ENCODE measurements around the gene SLC6A17. TPM values are rescaled to one million over a fixed set of nuclear protein-coding genes. Genes with fewer than 3 reads are reported as not detected.

The SLC6A17 gene
- total and polyA plus RNA-seq, 2 donors (not counting 3 experiments of a cell fraction or from before 2014, with no cell fraction given) = 0.03 TPM; not detected in 1

DNA sequence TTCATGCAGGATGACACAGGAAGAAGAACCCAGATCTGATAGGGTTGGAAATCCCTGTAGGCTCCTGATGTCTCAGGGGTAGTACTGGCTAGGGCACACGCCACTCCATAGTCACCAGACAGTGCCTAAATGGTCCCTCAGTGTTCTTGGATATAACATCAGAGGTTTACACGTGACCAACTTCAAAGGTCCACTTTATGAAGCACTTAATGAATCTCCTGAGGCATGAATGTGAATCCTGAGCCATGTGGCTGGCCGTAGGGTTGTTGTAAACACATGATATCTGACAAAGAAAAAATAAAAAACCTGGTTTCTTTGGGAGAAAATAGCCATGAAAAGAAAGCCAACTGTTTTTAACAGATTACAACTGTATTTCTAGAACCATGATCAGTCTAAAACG is 27.5 kb downstream of the SLC6A17 start:
- no peak overlapping the region for H2AFZ ChIP-seq (ENCODE audit: low read depth, low read length)
- no peak for DNase-seq (ENCODE audit: low read depth, low spot score)
- no peak for FAIRE-seq
- no peaks in the 10 kb centered on the region for H3K9me3 ChIP-seq (replicated peaks; ENCODE audit: control insufficient read depth, insufficient read depth, low read length)
- POLR2A ChIA-PET = no interaction called here
- BruUV-seq (replicated peaks) = no TSS peak
- no peaks in the 10 kb centered on the region for H3K36me3 ChIP-seq (ENCODE audit: control insufficient read depth in 2 of 2, extremely low read depth in 1 of 2, insufficient read depth in 2 of 2, low read length in 2 of 2)
- no peak overlapping the region for H3K9ac ChIP-seq (replicated peaks; ENCODE audit: extremely low read depth, insufficient read depth, low read length)
- peaks cover 2 to 3% of the 10 kb centered on the region in 2 experiments for H3K27me3 ChIP-seq (ENCODE audit: control insufficient read depth in 2 of 2, insufficient read depth in 2 of 2, low read length in 2 of 2)
- H4K20me1 ChIP-seq (replicated peaks; ENCODE audit: control insufficient read depth, extremely low read depth, insufficient read depth, low read length) = no peaks in the 10 kb centered on the region
- H3K4me3 ChIP-seq (replicated peaks in 1 of 3; ENCODE audit: insufficient read depth in 1 of 3, low read depth in 1 of 3, low read length in 3 of 3) = no peak overlapping the region
- TF ChIP-seq FOS (IDR thresholded peaks at IDR 0.05; ENCODE audit: borderline replicate concordance, insufficient read depth, low read length) (no peak), MYC (IDR thresholded peaks at IDR 0.05; ENCODE audit: low read depth, low read length) (no peak), POLR2A (IDR thresholded peaks at IDR 0.05; ENCODE audit: low read depth, low read length) (no peak), JUN (IDR thresholded peaks at IDR 0.05; ENCODE audit: borderline replicate concordance, insufficient read depth, insufficient read length, low read depth) (no peak), GATA2 (IDR thresholded peaks at IDR 0.05; ENCODE audit: insufficient read depth, insufficient read length, low read depth, low read length) (no peak), EZH2 (IDR thresholded peaks at IDR 0.05; ENCODE audit: borderline replicate concordance, low read depth, low read length, severe bottlenecking) (no peak), POLR2AphosphoS5 (IDR thresholded peaks at IDR 0.05; ENCODE audit: insufficient read depth, low read depth, low read length) (no peak)
- TF ChIP-seq, protein P1, sequence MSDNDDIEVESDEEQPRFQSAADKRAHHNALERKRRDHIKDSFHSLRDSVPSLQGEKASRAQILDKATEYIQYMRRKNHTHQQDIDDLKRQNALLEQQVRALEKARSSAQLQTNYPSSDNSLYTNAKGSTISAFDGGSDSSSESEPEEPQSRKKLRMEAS (IDR thresholded peaks at IDR 0.05; ENCODE audit: insufficient read depth, insufficient read length) = no peak
- TF ChIP-seq, protein P2, sequence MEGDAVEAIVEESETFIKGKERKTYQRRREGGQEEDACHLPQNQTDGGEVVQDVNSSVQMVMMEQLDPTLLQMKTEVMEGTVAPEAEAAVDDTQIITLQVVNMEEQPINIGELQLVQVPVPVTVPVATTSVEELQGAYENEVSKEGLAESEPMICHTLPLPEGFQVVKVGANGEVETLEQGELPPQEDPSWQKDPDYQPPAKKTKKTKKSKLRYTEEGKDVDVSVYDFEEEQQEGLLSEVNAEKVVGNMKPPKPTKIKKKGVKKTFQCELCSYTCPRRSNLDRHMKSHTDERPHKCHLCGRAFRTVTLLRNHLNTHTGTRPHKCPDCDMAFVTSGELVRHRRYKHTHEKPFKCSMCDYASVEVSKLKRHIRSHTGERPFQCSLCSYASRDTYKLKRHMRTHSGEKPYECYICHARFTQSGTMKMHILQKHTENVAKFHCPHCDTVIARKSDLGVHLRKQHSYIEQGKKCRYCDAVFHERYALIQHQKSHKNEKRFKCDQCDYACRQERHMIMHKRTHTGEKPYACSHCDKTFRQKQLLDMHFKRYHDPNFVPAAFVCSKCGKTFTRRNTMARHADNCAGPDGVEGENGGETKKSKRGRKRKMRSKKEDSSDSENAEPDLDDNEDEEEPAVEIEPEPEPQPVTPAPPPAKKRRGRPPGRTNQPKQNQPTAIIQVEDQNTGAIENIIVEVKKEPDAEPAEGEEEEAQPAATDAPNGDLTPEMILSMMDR (IDR thresholded peaks at IDR 0.05; ENCODE audit: extremely low read depth in 1 of 2, insufficient read depth in 1 of 2, low read depth in 1 of 2, low read length in 2 of 2) = no peak
- dilution Hi-C loops (cut with MboI; ENCODE audit: extremely low pct_ligation_motif_present, low sequenced_read_pairs) (no loop called here), intact Hi-C loops (cut with micrococcal nuclease) (no loop called here)
- no peaks in the 10 kb centered on the region for H3K9me1 ChIP-seq (replicated peaks; ENCODE audit: control insufficient read depth, extremely low read depth, insufficient read depth, low read length)
- no peaks in the 10 kb centered on the region for H3K79me2 ChIP-seq (ENCODE audit: control insufficient read depth, insufficient read depth, low read length)
- no peak overlapping the region for H3K4me2 ChIP-seq (ENCODE audit: insufficient read depth, low read length)
- CTCF ChIA-PET = interaction anchor here (2.2 kb wide), 1 partner anchor 318 kb away, joined by 7 read pairs; no protein-coding TSS in a partner anchor
- no peak overlapping the region for H3K27ac ChIP-seq (ENCODE audit: insufficient read depth, low read depth, low read length)
- H3K4me1 ChIP-seq (ENCODE audit: control insufficient read depth, extremely low read depth, insufficient read depth, low read length) = no peaks in the 10 kb centered on the region
